ENCODE results near the gene TIMM10B.

The TIMM10B gene

DNA sequence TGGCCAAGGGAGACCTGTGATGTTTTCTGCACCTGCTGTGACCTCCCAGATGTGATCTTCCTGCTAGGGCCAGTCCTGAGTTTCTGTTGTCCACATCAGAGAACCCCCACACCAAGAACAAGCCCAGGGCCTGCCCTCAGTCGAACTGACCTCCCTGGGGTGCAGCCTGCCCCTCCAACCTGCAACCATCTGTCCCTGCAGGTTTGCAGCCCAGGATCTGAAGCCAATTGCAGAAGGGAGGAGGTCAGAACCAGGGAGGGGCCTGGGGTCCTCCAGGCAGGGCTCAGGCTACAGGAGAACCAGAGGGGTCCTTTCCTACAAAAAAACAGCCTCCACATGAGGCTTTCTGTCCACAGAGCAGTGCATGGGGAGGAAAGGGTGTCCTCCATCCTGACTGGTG, 8.4 kb upstream of the TIMM10B start:
- DNase-seq (ENCODE audit: low spot score) = no peak

DNA sequence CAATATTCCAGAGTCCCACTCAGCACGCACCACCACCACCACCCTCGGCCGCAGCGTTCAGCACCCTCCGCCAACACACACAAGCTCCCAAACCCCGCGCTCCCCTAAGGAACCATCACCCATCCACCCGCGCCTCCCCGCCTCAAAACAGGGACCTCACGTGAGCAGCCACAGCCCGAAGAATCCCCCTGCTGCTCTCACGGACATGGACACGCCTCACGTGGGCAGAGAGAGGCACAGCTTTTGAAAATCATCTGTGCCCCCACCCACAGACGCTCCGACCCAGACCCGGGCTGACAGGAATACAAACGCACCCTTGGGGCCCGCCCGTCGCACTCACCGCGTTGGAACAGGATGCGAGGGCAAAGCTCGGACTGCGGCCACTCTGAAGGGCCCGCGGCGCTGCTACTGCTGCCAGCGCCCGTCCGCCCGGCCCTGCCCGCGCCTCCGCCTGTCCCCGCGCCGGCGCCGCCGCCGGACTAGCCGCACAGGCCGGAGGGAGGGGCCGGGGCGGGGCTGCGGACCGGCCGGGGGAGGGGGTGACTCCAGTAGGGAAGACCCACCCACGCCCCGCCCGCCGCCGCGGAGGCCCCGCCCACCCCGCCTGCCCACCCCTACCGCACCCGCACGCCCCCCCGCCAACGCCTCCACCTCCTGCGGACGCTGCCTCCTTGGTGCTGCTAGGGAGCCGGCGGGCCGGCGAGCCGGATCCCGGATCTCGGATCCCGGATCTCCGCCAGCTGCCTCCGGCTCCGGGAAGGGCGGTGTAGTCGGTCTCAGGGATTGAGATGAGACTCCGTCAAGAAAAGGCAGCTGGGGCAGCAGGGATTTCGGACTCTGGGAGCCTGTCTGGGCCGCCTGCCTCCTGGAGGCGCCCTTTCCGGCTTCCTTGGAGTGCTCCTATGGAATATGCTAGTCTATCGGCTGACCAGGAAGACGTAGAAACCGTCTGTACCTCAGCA, 7.6 kb upstream of the TIMM10B start, which contains the start of gene TRIM3:
TRIM3 (minus strand) TSS at position 491 of the 962 bp plus-strand sequence. CDS start 8,246 bp downstream, outside the sequence.
- DNase-seq (ENCODE audit: low spot score) = peak; percentile 93

GRCh38 chr11:6474413-6474792, 6.9 kb upstream of the TIMM10B start:
- no peak for DNase-seq (ENCODE audit: low spot score)

- no peak for DNase-seq (ENCODE audit: low spot score)
These were observed 6.3 kb upstream of the TIMM10B start for GRCh38 chr11:6474806-6475500.

DNA sequence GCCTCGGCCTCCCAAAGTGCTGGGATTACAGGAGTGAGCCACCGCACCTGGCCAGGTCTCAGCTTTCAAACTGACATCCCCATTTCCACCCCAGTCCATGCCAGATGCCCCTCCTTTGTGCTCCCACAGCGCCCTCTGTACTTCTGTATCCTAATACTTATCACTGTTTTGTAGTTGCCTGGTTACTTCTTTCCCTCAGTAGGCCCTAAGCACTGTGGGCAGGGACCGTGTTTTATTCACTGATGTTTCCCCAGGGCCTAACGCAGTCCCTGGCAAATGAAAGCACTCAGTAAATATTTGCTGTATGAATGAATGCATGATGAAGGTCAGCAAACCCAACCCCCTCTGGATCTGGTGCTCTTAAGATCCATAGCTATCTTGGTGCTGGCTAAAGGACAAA, 5.4 kb upstream of the TIMM10B start:
- DNase-seq (ENCODE audit: low spot score) = no peak

DNA sequence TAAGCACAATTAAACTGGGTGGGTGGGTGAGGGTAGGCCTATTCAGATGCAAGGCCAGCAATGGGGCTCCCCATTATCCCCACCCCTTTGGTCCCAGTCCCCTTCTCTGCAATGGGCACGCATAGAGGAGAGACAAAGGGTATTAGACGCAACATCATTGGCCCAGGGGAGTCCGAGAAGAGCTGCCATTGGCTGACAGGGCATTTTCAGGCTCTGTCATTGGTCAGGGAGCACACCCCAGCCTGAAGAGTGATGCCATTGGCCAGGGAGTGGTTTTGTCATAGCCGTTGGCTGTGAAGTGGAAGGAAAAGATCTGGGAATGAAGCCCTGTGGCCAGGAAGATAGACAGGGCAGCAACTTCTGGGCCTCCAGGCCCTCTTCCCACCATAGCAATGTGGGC, 4.7 kb upstream of the TIMM10B start:
- no peak for DNase-seq (ENCODE audit: low spot score)

GRCh38 chr11:6480299-6480914, 894 bp upstream of the TIMM10B start:
- DNase-seq (ENCODE audit: low spot score) = no peak

DNA sequence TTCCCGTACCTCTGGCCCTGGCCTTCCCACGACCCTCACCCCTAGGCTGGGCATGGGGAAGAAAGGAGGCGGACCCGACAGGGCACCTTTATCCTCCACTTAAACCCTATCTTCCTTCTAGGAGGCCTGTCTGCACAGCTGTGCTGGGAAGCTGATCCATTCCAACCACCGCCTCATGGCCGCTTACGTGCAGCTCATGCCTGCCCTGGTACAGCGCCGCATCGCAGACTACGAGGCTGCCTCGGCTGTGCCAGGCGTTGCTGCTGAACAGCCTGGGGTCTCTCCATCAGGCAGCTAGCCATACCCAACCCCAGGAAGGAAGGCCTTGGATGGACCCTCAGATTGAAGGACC, 599 bp downstream of the TIMM10B start:
- peak; percentile 13 for DNase-seq (ENCODE audit: low spot score)

DNA sequence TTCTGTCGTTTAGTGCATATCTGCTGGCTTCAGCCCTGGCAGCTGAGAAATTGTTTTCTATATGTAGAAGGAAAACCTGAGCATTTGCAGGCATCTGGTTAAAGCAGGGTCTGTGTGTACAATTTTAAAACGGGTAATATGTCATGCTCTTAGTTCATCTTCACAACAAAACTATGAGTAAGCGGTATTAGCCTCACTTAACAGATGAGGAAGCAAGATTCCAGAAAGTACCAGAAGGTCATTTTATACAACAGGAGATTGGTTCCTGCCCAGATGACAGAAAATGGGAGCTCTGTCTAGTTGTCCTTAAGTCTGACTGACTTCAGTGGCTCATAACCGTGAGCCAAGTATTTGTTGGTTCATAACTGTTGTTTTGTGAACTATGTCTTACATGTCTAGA, 1.1 kb downstream of the TIMM10B start:
- DNase-seq (ENCODE audit: low spot score) = no peak

DNA sequence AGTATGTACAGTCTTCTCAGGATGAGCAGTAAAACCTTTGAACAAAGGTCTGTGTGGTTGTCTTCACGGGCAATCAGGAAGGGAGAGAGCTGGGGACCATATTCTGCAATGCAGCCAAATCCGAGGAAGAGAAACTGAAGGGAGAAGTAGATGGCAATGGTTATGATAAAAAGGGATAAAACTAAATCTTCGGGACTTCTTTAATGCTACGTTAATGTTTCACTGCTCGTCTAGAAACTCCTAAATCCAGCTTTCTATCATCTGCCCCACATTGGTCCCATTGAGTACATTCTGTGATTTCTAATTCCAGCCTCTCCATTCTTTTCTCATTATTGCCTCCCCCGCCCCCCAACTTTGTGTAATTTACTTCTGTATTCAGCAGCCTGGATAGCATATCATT, 1.7 kb downstream of the TIMM10B start:
- no peak for DNase-seq (ENCODE audit: low spot score)

DNA sequence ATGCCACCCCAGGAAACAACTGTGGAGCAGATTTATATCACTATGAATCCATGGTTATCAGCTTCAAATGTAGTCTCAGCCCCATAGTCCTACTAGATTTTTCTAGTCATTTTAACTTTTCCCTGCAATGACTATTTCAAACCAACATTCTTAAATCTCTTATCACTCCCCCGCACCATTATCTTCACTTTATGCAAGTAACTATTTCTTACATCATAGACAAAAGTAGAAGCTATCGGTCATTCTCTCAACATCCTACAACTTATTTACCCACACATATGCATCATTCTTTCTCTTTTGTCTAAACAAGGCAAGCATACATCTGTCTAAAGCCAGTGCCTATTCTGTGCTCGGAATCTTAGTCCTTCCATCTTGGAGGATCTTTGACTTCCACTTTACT, 4.4 kb downstream of the TIMM10B start:
- no peak for DNase-seq (ENCODE audit: low spot score)

DNA sequence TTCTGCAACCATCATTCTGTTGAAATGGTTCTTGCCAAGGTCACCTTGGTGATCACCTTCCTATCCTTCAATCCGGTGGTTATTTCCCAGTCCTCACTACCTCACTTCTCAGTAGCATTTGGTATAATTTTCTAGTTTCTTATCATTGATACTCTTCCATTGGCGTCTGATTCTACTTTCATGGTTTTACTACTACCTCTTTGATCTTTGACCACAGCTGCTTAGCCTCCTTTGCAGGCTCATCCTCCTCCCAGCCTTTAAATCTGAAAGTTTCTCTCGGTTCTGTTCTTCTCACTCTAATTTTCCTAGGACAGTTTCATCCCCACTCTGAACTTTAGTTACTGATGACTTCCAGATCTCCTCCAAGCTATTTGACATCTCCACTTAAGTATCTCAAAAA, 5.0 kb downstream of the TIMM10B start:
- DNase-seq (ENCODE audit: low spot score) = no peak

DNA sequence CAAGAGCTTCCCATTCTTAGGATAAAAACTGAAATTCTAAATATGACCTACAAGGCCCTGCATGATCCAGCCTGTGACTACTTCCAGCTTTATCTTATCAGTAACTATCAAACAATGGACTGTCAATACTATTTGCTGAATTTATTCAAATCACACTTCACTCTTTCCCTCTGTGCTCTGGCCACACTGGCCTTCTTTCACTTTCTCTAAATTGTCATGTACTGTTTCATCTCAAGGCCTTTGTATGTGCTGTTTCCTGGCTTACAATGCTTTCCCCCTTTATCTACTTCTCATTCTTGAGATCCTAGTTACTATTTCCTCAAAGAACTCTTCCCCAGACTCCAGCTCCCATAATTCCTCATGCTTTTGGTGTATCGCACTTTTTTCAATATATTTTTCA, 5.6 kb downstream of the TIMM10B start:
- DNase-seq (ENCODE audit: low spot score) = no peak

DNA sequence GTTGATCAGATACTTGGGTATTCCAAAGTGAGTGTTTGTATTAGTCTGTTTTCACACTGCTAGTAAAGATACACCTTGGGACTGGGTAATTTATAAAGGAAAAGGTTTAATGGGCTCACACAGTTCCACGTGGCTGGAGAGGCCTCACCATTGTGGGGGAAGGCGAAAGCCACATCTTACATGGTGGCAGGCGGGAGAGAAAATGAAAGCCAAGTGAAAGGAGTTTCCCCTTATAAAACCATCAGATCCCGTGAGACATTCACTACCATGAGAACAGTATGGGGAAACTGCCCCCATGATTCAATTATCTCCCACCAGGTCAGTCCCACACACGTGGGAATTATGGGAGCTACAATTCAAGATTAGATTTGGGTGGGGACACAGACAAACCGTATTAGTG, 7.0 kb downstream of the TIMM10B start:
- DNase-seq (ENCODE audit: low spot score) = no peak

DNA sequence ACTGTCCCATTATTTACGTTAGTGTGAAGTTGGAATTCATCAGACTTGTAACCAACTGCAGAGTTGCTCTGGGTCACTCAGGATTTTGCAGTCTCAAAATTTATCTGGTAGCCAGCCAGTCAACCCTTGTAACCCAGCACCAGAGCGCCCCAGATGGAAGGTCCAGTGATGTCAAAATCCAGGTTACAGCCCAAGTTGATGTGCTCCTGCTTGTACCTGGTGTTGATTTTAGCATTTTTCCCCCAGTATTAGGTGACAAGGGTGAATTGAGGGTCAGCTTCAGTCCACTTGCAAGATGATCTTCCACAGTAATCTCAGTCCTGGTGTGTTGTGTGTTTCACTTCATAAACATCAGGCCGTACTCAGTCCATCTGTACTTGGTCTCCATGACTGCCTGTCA, 7.5 kb downstream of the TIMM10B start:
- DNase-seq (ENCODE audit: low spot score) = no peak

- DNase-seq (ENCODE audit: low spot score) = no peak
These were observed 8.0 kb downstream of the TIMM10B start for GRCh38 chr11:6489306-6489705.

DNA sequence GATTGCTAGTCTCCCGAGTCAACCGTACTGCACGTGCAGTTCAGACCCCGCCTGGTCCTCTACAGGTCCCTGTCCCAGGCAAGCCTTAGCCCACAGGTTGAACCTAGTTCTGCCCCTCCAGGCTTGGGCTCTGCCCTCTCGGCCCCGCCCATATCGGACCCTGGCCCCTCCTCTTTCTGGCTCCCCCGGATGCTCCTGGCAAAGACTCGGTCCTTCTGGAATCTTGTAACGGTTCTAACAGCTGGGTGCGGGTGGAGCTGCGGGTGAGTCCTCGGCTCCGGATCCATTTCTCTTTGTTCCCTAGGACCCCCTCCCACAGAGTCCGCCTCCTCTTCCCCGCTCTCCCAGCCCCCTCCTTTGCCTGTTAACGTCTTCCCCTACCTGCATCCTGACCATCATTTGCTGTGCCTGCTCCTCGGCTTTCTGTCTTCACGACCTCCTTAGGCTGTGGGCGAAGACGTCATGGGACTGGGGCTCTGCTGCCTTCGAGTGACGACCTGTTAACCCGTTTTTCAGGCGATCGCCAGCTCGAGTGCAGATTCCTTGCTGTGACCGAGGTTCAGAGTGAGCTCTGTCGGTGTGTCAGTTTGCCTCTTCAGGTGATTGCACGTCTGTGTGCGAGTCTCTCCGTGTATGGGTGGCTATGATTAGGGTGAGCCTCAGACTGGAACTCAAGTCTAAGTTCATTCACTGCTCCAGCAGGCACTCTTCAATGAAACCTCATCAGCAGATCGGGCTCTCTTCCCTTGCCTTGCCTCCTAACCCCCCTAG, 16.0 kb downstream of the TIMM10B start, which contains the start of gene DNHD1:
DNHD1 (plus strand) TSS at position 212 of the 771 bp plus-strand sequence. CDS start 936 bp downstream, outside the sequence.
- no peak for DNase-seq (ENCODE audit: low spot score)

- no peak for DNase-seq (ENCODE audit: low spot score)
These were observed 16.8 kb downstream of the TIMM10B start for GRCh38 chr11:6498121-6498520.

DNA sequence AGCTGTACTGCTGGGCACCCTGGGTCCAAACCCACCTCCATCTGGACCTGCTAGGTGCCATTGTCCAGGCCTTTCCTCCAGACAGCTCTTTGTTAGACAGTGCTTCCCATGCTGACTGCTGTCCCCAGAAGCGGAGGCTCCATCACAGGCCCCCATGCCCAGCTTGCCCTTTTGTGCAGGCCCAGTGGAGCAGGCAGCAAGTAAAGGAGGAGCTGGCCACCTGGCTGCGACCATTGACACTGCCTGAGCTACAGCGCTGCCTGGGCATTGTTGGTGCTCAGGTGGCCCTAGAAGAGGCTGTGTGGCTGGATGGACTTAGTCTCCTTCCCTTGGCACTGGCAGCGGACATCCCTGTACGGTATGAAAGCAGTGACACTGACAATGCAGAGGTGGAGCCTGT, 17.2 kb downstream of the TIMM10B start:
- DNase-seq (ENCODE audit: low spot score) = no peak

DNA sequence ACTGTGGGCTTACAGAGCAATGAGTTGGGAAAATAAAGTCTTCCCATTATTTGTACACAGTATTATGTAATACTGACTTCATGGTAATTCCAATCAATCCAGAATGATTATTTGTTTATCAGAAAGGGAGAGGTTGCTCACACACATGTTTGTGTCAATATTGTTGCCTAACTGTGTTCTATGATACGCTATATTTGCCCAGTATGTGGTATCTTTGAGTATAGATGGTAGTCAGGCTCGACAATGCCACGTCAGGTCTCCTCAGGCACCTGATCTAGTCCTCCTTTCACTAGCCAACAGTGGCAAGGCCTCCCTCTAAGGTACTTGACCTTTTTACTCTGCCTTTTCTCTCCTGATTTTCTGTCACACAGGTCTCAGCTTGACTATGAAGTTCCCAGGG, 21.1 kb downstream of the TIMM10B start:
- DNase-seq (ENCODE audit: low spot score) = no peak

DNA sequence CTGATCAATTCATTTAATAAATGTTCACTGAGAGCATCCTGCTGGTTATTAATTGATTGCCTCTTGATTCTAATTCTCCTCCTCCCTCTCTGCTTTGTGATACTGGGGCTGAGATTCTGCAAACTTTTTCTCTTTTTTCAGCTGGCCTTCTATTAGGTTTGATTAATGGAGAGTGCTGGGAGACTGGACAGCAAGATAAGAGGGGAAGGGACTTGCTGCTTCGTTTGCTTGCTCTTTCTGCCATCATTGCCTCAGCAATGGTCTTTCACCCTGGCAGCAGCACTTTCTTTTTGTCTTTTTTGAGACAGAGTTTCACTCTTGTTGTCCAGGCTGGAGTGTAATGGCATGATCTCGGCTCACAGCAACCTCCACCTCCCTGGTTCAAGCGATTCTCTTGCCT, 22.9 kb downstream of the TIMM10B start:
- no peak for DNase-seq (ENCODE audit: low spot score)
